ENCODE data around the gene PLEKHM1.
"Not testable (repeated sequence)": the region's sequence is repeated elsewhere in the genome, so short reads cannot be mapped to it uniquely, and the experiment has no call there.

GRCh38 chr17:45472249-45472648 lies 18.3 kb downstream of the PLEKHM1 start:
- not testable (repeated sequence) for TF ChIP-seq CTCF (IDR thresholded peaks at IDR 0.05); ZFX (IDR thresholded peaks at IDR 0.05; ENCODE audit: borderline replicate concordance)
